PC-3 (cell line): Measurements from ENCODE around the gene ARFIP1. TPM values are rescaled to one million over a fixed set of nuclear protein-coding genes. Genes with fewer than 3 reads are reported as not detected.
A peak's percentile ranks its signal among the peaks of the same experiment; 100 is the strongest.

Experiments used
- ATAC-seq: fragments of 200-7000 bp; cut with Tn5 transposase; 2 replicates; pipeline ENCODE4 v1.9.1; 2020; ENCODE audit warnings: mild to moderate bottlenecking, moderate library complexity
- BruUV-seq: library from RNA; stranded (reverse); fragments of 400-500 nt; replicated peaks from 2 replicates; lab custom pipeline; 2021; lab: Mats Ljungman, UMichigan
- CTCF ChIA-PET: fragments of 300-600 bp; sonication (Branson Sonifier 250); formaldehyde crosslinking; loops from one replicate; lab custom pipeline; 2022; ENCODE audit warnings: antibody characterized with exemption; lab: Charles Lee
- POLR2A ChIA-PET: fragments of 300-600 bp; sonication (Branson Sonifier 250); formaldehyde crosslinking; loops from one replicate; lab custom pipeline; 2022; ENCODE audit warnings: antibody characterized with exemption; ENCODE audit not compliant: unreplicated experiment; lab: Charles Lee
- DNase-seq: peaks from one replicate; pipeline ENCODE4 v3.0.0-alpha.2; 2015
- H2AFZ ChIP-seq: fragments of 300-600 bp; sonication (generic); 2 replicates; pipeline ENCODE4 v1.6.0; 2016; ENCODE audit warnings: antibody characterized with exemption, low read length
- H3F3A ChIP-seq: fragments of 300-600 bp; sonication (generic); one replicate; pipeline ENCODE4 v1.6.0; 2017; ENCODE audit warnings: antibody characterized with exemption, low read length, control low read depth, mild to moderate bottlenecking; ENCODE audit not compliant: unreplicated experiment
- H3K27ac ChIP-seq: fragments of 300-600 bp; sonication (generic); 2 replicates; pipeline ENCODE4 v1.5.1; 2016; ENCODE audit warnings: mild to moderate bottlenecking, low read length
- H3K27me3 ChIP-seq: fragments of 300-600 bp; sonication (generic); 2 replicates; pipeline ENCODE4 v1.6.1; 2016; ENCODE audit warnings: low read length, mixed read lengths
- H3K36me3 ChIP-seq: fragments of 300-600 bp; sonication (generic); 2 replicates; pipeline ENCODE4 v1.6.1; 2016; ENCODE audit warnings: low read depth, mixed run types, low read length, mixed read lengths
- H3K4me1 ChIP-seq: fragments of 300-600 bp; sonication (generic); 2 replicates; pipeline ENCODE4 v1.5.1; 2016; ENCODE audit warnings: low read length; ENCODE audit not compliant: insufficient read depth
- H3K4me2 ChIP-seq: fragments of 300-600 bp; sonication (generic); 2 replicates; pipeline ENCODE4 v1.6.0; 2016; ENCODE audit warnings: low read length
- H3K4me3 ChIP-seq: fragments of 300-600 bp; sonication (generic); 2 replicates; pipeline ENCODE4 v1.5.1; 2016; ENCODE audit warnings: mild to moderate bottlenecking, low read length, mixed read lengths
- H3K79me2 ChIP-seq: fragments of 300-600 bp; sonication (generic); 2 replicates; pipeline ENCODE4 v1.6.1; 2017; ENCODE audit warnings: low read length, mixed read lengths
- H3K9ac ChIP-seq: fragments of 300-600 bp; sonication (generic); 2 replicates; pipeline ENCODE4 v1.6.0; 2016; ENCODE audit warnings: mild to moderate bottlenecking, low read length
- H3K9me2 ChIP-seq: fragments of 300-600 bp; sonication (generic); replicated peaks from 2 replicates; pipeline ENCODE4 v1.6.1; 2016; ENCODE audit warnings: mixed run types, low read length, mixed read lengths
- H3K9me3 ChIP-seq: fragments of 300-600 bp; sonication (generic); 2 replicates; pipeline ENCODE4 v1.6.1; 2016; ENCODE audit warnings: low read length, mixed read lengths
- H4K20me1 ChIP-seq: fragments of 300-600 bp; sonication (generic); 2 replicates; pipeline ENCODE4 v1.6.1; 2016; ENCODE audit warnings: low read length, mixed read lengths
- EZH2 ChIP-seq: fragments of 300-600 bp; sonication (generic); IDR thresholded peaks from one replicate; pipeline ENCODE4 v1.6.1; 2017; ENCODE audit warnings: antibody characterized with exemption, mild to moderate bottlenecking, low read length; ENCODE audit not compliant: unreplicated experiment
- EZH2phosphoT487 ChIP-seq: fragments of 300-600 bp; sonication (generic); IDR thresholded peaks from 2 replicates; pipeline ENCODE4 v1.6.1; 2018; ENCODE audit warnings: mild to moderate bottlenecking, antibody characterized with exemption, low read length, borderline replicate concordance
- intact Hi-C: fragments of 100-400 bp; cut with micrococcal nuclease; formaldehyde crosslinking; loops from 2 replicates; pipeline ENCODE4 v1.9.0; 2023
- total RNA-seq: library from RNA; depleted of rRNA; stranded (reverse); fragments of >200 nt; gene quantifications from 2 replicates; pipeline ENCODE4 v1.2.3, GENCODE V29; 2014
- TF ChIP-seq, protein P1 (sequence below): fragments of 300-600 bp; sonication (generic); conservative IDR thresholded peaks from 2 replicates; pipeline ENCODE4 v1.5.1; 2017; ENCODE audit warnings: antibody characterized with exemption, low read depth, mild to moderate bottlenecking, low read length

Gene ARFIP1
- total RNA-seq, 1 experiment from 2014 or later, result 23.5 TPM

DNA sequence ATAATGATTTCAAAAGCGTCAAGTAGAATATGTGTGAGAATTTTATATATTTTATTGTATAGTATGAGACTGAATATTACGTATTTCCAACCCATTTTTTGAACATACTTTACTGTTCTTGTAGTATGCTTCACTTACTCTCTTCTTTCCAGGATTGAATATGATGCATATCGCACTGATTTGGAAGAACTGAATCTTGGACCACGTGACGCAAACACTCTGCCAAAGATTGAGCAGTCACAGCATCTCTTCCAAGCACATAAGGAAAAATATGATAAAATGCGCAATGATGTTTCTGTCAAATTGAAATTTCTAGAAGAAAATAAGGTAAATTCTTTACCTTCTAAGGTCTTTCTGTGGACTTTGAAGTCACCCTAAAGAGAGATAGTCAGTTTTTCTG is 108.2 kb downstream of the ARFIP1 start:
- H4K20me1 ChIP-seq, result no peaks in the 10 kb centered on the region
- ChIA-PET CTCF (no interaction called here), POLR2A (no interaction called here)
- no peak for ATAC-seq
- no peak overlapping the region for H3K4me3 ChIP-seq
- no peaks in the 10 kb centered on the region for H3K27me3 ChIP-seq
- H3K27ac ChIP-seq, result no peak overlapping the region
- no peak overlapping the region for H3K9ac ChIP-seq
- no peaks in the 10 kb centered on the region for H3K79me2 ChIP-seq
- no peaks in the 10 kb centered on the region for H3K9me3 ChIP-seq
- no peaks in the 10 kb centered on the region for H3F3A ChIP-seq
- H3K4me1 ChIP-seq, result no peaks in the 10 kb centered on the region
- no TSS peak for BruUV-seq
- peaks cover 3% of the 10 kb centered on the region; the same call in 1 of the 2 replicates for H3K36me3 ChIP-seq
- no peak overlapping the region for H2AFZ ChIP-seq
- no peaks in the 10 kb centered on the region for H3K9me2 ChIP-seq
- H3K4me2 ChIP-seq, result no peak overlapping the region
- DNase-seq, result no peak
- intact Hi-C loops, result no loop called here
- no peak for TF ChIP-seq EZH2
- TF ChIP-seq, protein P1, sequence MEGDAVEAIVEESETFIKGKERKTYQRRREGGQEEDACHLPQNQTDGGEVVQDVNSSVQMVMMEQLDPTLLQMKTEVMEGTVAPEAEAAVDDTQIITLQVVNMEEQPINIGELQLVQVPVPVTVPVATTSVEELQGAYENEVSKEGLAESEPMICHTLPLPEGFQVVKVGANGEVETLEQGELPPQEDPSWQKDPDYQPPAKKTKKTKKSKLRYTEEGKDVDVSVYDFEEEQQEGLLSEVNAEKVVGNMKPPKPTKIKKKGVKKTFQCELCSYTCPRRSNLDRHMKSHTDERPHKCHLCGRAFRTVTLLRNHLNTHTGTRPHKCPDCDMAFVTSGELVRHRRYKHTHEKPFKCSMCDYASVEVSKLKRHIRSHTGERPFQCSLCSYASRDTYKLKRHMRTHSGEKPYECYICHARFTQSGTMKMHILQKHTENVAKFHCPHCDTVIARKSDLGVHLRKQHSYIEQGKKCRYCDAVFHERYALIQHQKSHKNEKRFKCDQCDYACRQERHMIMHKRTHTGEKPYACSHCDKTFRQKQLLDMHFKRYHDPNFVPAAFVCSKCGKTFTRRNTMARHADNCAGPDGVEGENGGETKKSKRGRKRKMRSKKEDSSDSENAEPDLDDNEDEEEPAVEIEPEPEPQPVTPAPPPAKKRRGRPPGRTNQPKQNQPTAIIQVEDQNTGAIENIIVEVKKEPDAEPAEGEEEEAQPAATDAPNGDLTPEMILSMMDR, result no peak
- no peak for TF ChIP-seq EZH2phosphoT487

DNA sequence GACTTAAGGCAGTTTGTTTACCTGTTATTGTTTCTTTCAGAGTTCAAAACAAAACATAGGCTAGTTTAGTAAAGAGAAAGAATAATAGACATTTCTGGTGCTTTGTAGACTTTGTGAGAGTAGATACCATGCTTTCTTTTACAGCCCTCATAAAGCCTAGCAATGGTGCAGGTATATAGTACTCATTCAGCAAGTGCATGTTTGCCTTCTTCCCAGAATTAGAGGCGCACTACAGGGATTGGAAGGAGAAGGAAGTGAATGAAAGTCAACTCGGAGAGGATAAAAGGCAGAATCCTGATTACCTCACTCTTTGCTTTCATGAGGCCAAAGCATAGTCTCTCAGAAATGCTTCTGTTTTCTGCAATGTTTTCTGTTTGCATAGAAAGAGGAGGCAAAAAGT is 113.2 kb downstream of the ARFIP1 start:
- no peaks in the 10 kb centered on the region for H4K20me1 ChIP-seq
- no peak for DNase-seq
- CTCF ChIA-PET, result no interaction called here
- H3K4me2 ChIP-seq, result no peak overlapping the region
- no peak overlapping the region for H3K4me3 ChIP-seq
- H3K27me3 ChIP-seq, result no peaks in the 10 kb centered on the region
- no TSS peak for BruUV-seq
- H3K9ac ChIP-seq, result no peak overlapping the region
- intact Hi-C loops, result no loop called here
- TF ChIP-seq, protein P1, result no peak
- no peak for TF ChIP-seq EZH2
- H3K79me2 ChIP-seq, result no peaks in the 10 kb centered on the region
- no peak overlapping the region for H3K27ac ChIP-seq
- H3K4me1 ChIP-seq, result peaks cover 11% of the 10 kb centered on the region
- no peaks in the 10 kb centered on the region for H3K9me2 ChIP-seq
- no peak for ATAC-seq
- H3F3A ChIP-seq, result no peaks in the 10 kb centered on the region
- H2AFZ ChIP-seq, result no peak overlapping the region
- no peaks in the 10 kb centered on the region for H3K9me3 ChIP-seq
- peaks cover 3% of the 10 kb centered on the region; the same call in 1 of the 2 replicates for H3K36me3 ChIP-seq
- POLR2A ChIA-PET, result interaction anchor here (0.6 kb wide), 1 partner anchor 448 kb away, joined by 4 read pairs; no protein-coding TSS in a partner anchor

GRCh38 chr4:152894673-152895072 is 114.9 kb downstream of the ARFIP1 start:
- no peaks in the 10 kb centered on the region for H3K9me3 ChIP-seq
- intact Hi-C loops, result no loop called here
- no peak overlapping the region for H3K4me3 ChIP-seq
- no peak overlapping the region for H3K9ac ChIP-seq
- H4K20me1 ChIP-seq, result no peaks in the 10 kb centered on the region
- ATAC-seq, result peak; percentile 92
- H2AFZ ChIP-seq, result no peak overlapping the region
- no peak overlapping the region for H3K27ac ChIP-seq
- POLR2A ChIA-PET, result no interaction called here
- TF ChIP-seq EZH2phosphoT487, result no peak
- TF ChIP-seq, protein P1, result no peak
- no peak for TF ChIP-seq EZH2
- peak; percentile 63 for DNase-seq
- no TSS peak for BruUV-seq
- no peaks in the 10 kb centered on the region for H3K9me2 ChIP-seq
- no peaks in the 10 kb centered on the region for H3K27me3 ChIP-seq
- H3F3A ChIP-seq, result no peaks in the 10 kb centered on the region
- no peaks in the 10 kb centered on the region for H3K79me2 ChIP-seq
- peaks cover 11% of the 10 kb centered on the region for H3K4me1 ChIP-seq
- CTCF ChIA-PET, result no interaction called here
- H3K36me3 ChIP-seq, result peaks cover 3% of the 10 kb centered on the region; the same call in 1 of the 2 replicates
- H3K4me2 ChIP-seq, result peak overlapping the region; percentile 20
